B cell (primary cell): ENCODE results near the gene PRKAG2. TPM values are rescaled to one million over a fixed set of nuclear protein-coding genes. Genes with fewer than 3 reads are reported as not detected.

Experiments
- ATAC-seq: fragments of 200-7000 bp; cut with Tn5 transposase; one replicate; pipeline ENCODE4 v1.10.0; 2021; ENCODE audit warnings: low read depth, mild to moderate bottlenecking, moderate number of reproducible peaks, moderate library complexity
- CTCF ChIA-PET: fragments of 350-600 bp; sonication (Branson Sonifier 250); formaldehyde crosslinking; loops from one replicate; lab custom pipeline; 2021; ENCODE audit warnings: antibody characterized with exemption, inconsistent platforms; lab: Charles Lee
- POLR2A ChIA-PET: fragments of 350-600 bp; sonication (Branson Sonifier 250); formaldehyde crosslinking; loops from one replicate; lab custom pipeline; 2021; ENCODE audit warnings: antibody characterized with exemption; lab: Charles Lee
- DNase-seq: peaks from one replicate; pipeline ENCODE4 v3.0.0; 2013
- H2AFZ ChIP-seq: 2 replicates; pipeline ENCODE4 v1.6.1; 2012; ENCODE audit warnings: mild to moderate bottlenecking, low read depth, low read length; ENCODE audit not compliant: insufficient read depth, poor library complexity, severe bottlenecking
- H3K27ac ChIP-seq, 2 donors: 1 replicate in 1 of 2; 2 replicates in 1 of 2; pipeline ENCODE4 v1.5.1; 2012 to 2013; ENCODE audit warnings: low read length in 2 of 2, mild to moderate bottlenecking in 2 of 2, moderate library complexity in 1 of 2
- H3K27me3 ChIP-seq, 4 experiments: fragments of 200-600 bp in 1 of 4; sonication (generic) in 1 of 4; replicated peaks in 1 of 4; 1 replicate in 2 of 4; 2 replicates in 2 of 4; pipeline versions ENCODE4 v1.6.1 to v1.7.0; 2013 to 2016; ENCODE audit warnings: low read length in 3 of 4, mild to moderate bottlenecking in 2 of 4, mixed read lengths in 1 of 4, moderate library complexity in 1 of 4; ENCODE audit not compliant: insufficient read depth in 4 of 4, control insufficient read depth in 3 of 4; ENCODE audit errors: control extremely low read depth in 1 of 4
- H3K36me3 ChIP-seq, 2 experiments: replicated peaks in 1 of 2; 1 replicate in 1 of 2; 2 replicates in 1 of 2; pipeline versions ENCODE4 v1.6.1 to v1.7.1; 2013; ENCODE audit warnings: low read length in 1 of 2; ENCODE audit not compliant: insufficient read depth in 2 of 2, control insufficient read depth in 1 of 2; ENCODE audit errors: control extremely low read depth in 1 of 2, extremely low read depth in 1 of 2
- H3K4me1 ChIP-seq, 2 donors: fragments of 200-600 bp in 1 of 2; sonication (generic) in 1 of 2; 1 replicate in 1 of 2; 2 replicates in 1 of 2; pipeline versions ENCODE4 v1.5.1 to v1.6.1; 2013 to 2017; ENCODE audit warnings: low read length in 2 of 2; ENCODE audit not compliant: control insufficient read depth in 2 of 2, insufficient read depth in 2 of 2
- H3K4me2 ChIP-seq: replicated peaks from 2 replicates; pipeline ENCODE3; 2012; ENCODE audit warnings: mild to moderate bottlenecking, low read depth, low read length; ENCODE audit not compliant: poor library complexity, severe bottlenecking
- H3K4me3 ChIP-seq, 5 experiments: fragments of 200-600 bp in 1 of 5; sonication (generic) in 1 of 5; 1 replicate in 3 of 5; 2 replicates in 2 of 5; pipeline versions ENCODE4 v1.5.1 to v1.7.0; 2011 to 2016; ENCODE audit warnings: low read length in 4 of 5, mild to moderate bottlenecking in 4 of 5, low read depth in 2 of 5, control low read depth in 1 of 5, moderate library complexity in 1 of 5; ENCODE audit not compliant: insufficient read depth in 1 of 5; ENCODE audit errors: control extremely low read depth in 1 of 5, extremely low read depth in 1 of 5
- H3K79me2 ChIP-seq: fragments of 200-600 bp; sonication (generic); one replicate; pipeline ENCODE4 v1.6.0; 2016; ENCODE audit warnings: low read length; ENCODE audit not compliant: control insufficient read depth, insufficient read depth
- H3K9ac ChIP-seq: fragments of 200-600 bp; sonication (generic); 2 replicates; pipeline ENCODE4 v1.6.1; 2017; ENCODE audit warnings: mild to moderate bottlenecking, low read length, moderate library complexity
- H3K9me3 ChIP-seq, 3 donors: one replicate each; pipeline versions ENCODE4 v1.6.1 to v1.7.1; 2013; ENCODE audit warnings: low read length in 2 of 3; ENCODE audit not compliant: control insufficient read depth in 2 of 3, insufficient read depth in 1 of 3; ENCODE audit errors: control extremely low read depth in 1 of 3
- H4K20me1 ChIP-seq: 2 replicates; pipeline ENCODE4 v1.6.0; 2012; ENCODE audit warnings: mild to moderate bottlenecking, low read length; ENCODE audit not compliant: insufficient read depth, control insufficient read depth, poor library complexity, severe bottlenecking
- H3K27ac Mint-ChIP-seq: one replicate; pipeline ENCODE4 v1.8.0; 2021; ENCODE audit warnings: mixed read lengths
- H3K27me3 Mint-ChIP-seq: one replicate; pipeline ENCODE4 v1.8.0; 2021; ENCODE audit warnings: mixed read lengths
- H3K4me1 Mint-ChIP-seq: one replicate; pipeline ENCODE4 v1.8.0; 2021; ENCODE audit warnings: mixed read lengths
- H3K4me3 Mint-ChIP-seq: one replicate; pipeline ENCODE4 v1.8.0; 2021; ENCODE audit warnings: mixed read lengths
- H3K9me3 Mint-ChIP-seq: one replicate; pipeline ENCODE4 v1.8.0; 2022; ENCODE audit warnings: mixed read lengths; ENCODE audit not compliant: insufficient read depth
- EZH2 ChIP-seq: IDR thresholded peaks from 2 replicates; pipeline ENCODE4 v1.6.1; 2012; ENCODE audit warnings: borderline replicate concordance, low read depth, mild to moderate bottlenecking, moderate library complexity, low read length; ENCODE audit not compliant: insufficient read depth, poor library complexity, severe bottlenecking
- WGBS: methylation state at CpG from one replicate; pipeline ENCODE4 v1.1.5; 2013; ENCODE audit warnings: missing lambda C conversion rate; ENCODE audit not compliant: insufficient coverage; 5-methylcytosine and 5-hydroxymethylcytosine counted together
- intact Hi-C: fragments of 100-400 bp; cut with micrococcal nuclease; formaldehyde crosslinking; loops from one replicate; pipeline ENCODE4 v1.10.0; 2022
- polyA plus RNA-seq: library from polyadenylated mRNA; depleted of rRNA; stranded (reverse); fragments of >200 nt; gene quantifications from 2 replicates; pipeline ENCODE4 v1.2.3, GENCODE V29; 2012
- total RNA-seq, 2 donors: library from RNA; stranded (reverse); fragments of 120-200 nt in 1 of 2; gene quantifications; 1 replicate in 1 of 2; 2 replicates in 1 of 2; pipeline versions ENCODE4 v1.2.3 to v1.2.4, GENCODE V29; 2013 to 2022
- TF ChIP-seq, protein P1 (sequence below): fragments of 200-600 bp; IDR thresholded peaks from one replicate; pipeline ENCODE4 v1.8.0; 2022; ENCODE audit warnings: antibody characterized with exemption, mild to moderate bottlenecking

PRKAG2 gene
- total and polyA plus RNA-seq, 2 donors (not counting 1 experiment from before 2014, with no cell fraction given): 22.1 to 56.3 TPM

DNA sequence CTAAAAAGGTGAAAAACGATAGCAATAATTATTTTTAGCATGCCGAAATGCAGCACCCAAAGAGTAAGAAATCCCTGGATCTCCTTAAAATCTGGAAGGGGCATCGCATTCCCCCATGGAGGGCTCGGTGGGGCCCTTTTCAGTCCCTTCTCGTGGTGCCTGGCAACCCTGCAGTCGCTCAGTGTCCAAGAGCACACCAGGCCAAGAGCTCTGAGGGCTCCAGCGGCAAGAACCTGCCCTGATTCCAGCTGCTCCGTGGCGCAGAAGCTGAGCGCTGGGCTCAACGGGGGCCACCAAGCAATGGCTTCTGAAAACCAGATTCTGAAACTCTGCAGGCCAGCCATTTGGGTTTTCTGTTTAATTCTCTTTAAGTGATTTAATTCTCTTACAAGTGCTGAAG is 131.2 kb downstream of the PRKAG2 start:
- Mint-ChIP-seq H3K27me3 (no peaks in the 10 kb centered on the region), H3K9me3 (no peaks in the 10 kb centered on the region), H3K4me1 (peaks cover 11% of the 10 kb centered on the region), H3K27ac (no peak overlapping the region), H3K4me3 (no peak overlapping the region)
- TF ChIP-seq, protein P1, sequence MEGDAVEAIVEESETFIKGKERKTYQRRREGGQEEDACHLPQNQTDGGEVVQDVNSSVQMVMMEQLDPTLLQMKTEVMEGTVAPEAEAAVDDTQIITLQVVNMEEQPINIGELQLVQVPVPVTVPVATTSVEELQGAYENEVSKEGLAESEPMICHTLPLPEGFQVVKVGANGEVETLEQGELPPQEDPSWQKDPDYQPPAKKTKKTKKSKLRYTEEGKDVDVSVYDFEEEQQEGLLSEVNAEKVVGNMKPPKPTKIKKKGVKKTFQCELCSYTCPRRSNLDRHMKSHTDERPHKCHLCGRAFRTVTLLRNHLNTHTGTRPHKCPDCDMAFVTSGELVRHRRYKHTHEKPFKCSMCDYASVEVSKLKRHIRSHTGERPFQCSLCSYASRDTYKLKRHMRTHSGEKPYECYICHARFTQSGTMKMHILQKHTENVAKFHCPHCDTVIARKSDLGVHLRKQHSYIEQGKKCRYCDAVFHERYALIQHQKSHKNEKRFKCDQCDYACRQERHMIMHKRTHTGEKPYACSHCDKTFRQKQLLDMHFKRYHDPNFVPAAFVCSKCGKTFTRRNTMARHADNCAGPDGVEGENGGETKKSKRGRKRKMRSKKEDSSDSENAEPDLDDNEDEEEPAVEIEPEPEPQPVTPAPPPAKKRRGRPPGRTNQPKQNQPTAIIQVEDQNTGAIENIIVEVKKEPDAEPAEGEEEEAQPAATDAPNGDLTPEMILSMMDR: no peak
- TF ChIP-seq EZH2: no peak
- ChIA-PET CTCF (interaction anchor here (0.8 to 1.7 kb wide), 2 partner anchors 11 to 12 kb away, joined by 3 read pairs; no protein-coding TSS in a partner anchor), POLR2A (no interaction called here)
- intact Hi-C loops: no loop called here
- H3K79me2 ChIP-seq: peaks cover 14% of the 10 kb centered on the region
- H3K36me3 ChIP-seq: peaks cover 0 to 8% of the 10 kb centered on the region in 2 experiments
- no peak for DNase-seq
- H2AFZ ChIP-seq: no peak overlapping the region
- H3K4me3 ChIP-seq: no peak overlapping the region
- no peak overlapping the region for H3K9ac ChIP-seq
- H3K9me3 ChIP-seq: no peaks in the 10 kb centered on the region
- peaks cover 8 to 15% of the 10 kb centered on the region in 2 donors for H3K4me1 ChIP-seq
- no peak overlapping the region for H3K4me2 ChIP-seq
- H3K27me3 ChIP-seq: no peaks in the 10 kb centered on the region
- no peak overlapping the region for H3K27ac ChIP-seq
- 83% methylated on average over 11 of the region's 11 CpGs for WGBS
- peaks cover 53% of the 10 kb centered on the region for H4K20me1 ChIP-seq
- no peak for ATAC-seq

DNA sequence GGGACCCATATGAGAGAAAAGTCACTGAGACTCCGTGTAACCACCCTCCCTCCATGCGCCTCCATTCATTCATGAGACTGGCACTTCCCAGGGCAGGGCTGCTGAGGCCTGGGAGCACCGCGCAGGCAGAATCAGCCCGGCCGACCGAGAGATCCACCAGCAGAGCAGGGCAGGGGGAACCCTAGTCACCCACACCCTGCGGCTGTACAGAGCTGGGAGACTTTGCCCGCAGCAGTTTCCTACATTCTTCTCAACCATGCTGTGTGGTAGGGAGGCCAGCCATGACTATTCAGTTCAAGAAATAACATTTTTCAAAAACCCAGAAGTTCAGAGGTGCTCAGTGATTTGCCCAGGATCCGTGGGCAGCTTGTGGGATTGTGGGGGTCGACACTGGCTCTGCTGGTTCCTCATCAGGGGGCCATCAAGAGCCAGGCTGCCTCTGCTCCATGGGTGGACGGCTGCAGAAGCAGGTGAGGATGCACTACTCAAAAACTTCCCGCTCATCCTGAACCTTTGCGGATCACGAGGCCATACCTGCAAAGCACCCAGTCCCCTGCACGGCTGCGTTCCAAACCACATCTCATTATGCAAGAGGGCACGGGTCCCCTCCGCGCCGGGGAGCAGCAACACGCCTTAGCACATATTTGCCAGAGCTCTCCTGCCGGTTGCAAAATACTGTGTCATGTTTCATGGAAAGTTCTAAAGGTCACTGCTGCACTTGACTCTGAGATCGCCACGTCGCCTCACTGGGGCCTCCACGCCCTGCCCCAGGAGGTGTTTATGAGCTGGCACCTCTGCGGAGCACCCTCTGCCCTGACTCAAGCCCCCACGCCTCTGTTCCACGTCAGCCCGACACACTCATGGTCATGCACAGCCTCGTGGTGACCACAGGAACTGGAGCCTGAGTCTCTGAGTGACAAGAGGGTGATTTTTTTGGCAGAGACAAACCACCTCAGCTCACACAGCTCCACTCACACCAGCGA is 132.0 kb downstream of the PRKAG2 start:
- no peaks in the 10 kb centered on the region for H3K27me3 ChIP-seq
- peaks cover 8% of the 10 kb centered on the region for H3K79me2 ChIP-seq
- no peak overlapping the region for H3K4me3 ChIP-seq
- ATAC-seq (no peak), DNase-seq (no peak)
- peaks cover 53% of the 10 kb centered on the region for H4K20me1 ChIP-seq
- no peaks in the 10 kb centered on the region for H3K9me3 ChIP-seq
- H3K36me3 ChIP-seq: peaks cover 0 to 8% of the 10 kb centered on the region in 2 experiments
- H3K27ac ChIP-seq: no peak overlapping the region
- Mint-ChIP-seq H3K9me3 (no peaks in the 10 kb centered on the region), H3K4me3 (no peak overlapping the region), H3K27ac (no peak overlapping the region), H3K27me3 (no peaks in the 10 kb centered on the region), H3K4me1 (peaks cover 11% of the 10 kb centered on the region)
- TF ChIP-seq, protein P1: no peak
- intact Hi-C loops: no loop called here
- POLR2A ChIA-PET: no interaction called here
- peaks cover 8 to 15% of the 10 kb centered on the region in 2 donors for H3K4me1 ChIP-seq
- CTCF ChIA-PET: interaction anchor here (1.7 kb wide), 1 partner anchor 13 kb away, joined by 3 read pairs; no protein-coding TSS in a partner anchor
- H2AFZ ChIP-seq: no peak overlapping the region
- no peak overlapping the region for H3K4me2 ChIP-seq
- H3K9ac ChIP-seq: no peak overlapping the region
- 94% methylated on average over 15 of the region's 33 CpGs for WGBS
